GDM1 (cell line): Measurements from ENCODE around the gene NRG3.
"Not testable (repeated sequence)": the region's sequence is repeated elsewhere in the genome, so short reads cannot be mapped to it uniquely, and the experiment has no call there.

ENCODE experiments used
- DNase-seq: peaks from one replicate; lab custom pipeline; 2025; lab: John Stamatoyannopoulos, UW

The NRG3 gene

GRCh38 chr10:81961451-81962184 is 86.6 kb downstream of the NRG3 start:
- no peak for DNase-seq

- no peak for DNase-seq
These were observed 88.6 kb downstream of the NRG3 start for GRCh38 chr10:81963606-81964005.

GRCh38 chr10:81967716-81968115 is 92.7 kb downstream of the NRG3 start:
- no peak for DNase-seq

- DNase-seq, result no peak
These were observed 94.1 kb downstream of the NRG3 start for GRCh38 chr10:81969136-81969535.

DNA sequence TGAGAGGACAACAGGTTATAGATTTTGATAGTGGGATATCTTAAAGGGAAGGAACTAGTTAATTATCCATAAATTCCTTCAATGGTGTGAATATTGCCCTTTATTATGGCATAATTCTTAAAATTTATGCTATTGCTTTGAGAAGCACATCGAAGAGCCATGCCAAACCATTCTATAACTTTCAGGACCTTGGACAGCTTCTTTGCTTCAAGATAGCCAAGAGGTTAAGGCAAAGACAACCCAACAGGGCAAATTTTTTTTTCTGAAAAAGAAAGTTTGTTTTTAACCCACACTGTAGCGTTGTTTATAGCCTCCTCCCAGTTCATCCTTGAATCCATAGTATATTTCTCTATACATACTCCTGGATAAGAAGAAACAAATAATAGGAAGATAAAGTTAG is 103.2 kb downstream of the NRG3 start:
- no peak for DNase-seq

- DNase-seq, result no peak
These were observed 106.7 kb downstream of the NRG3 start for GRCh38 chr10:81981724-81982123.

- DNase-seq, result no peak
These were observed 109.4 kb downstream of the NRG3 start for GRCh38 chr10:81984428-81984827.

DNA sequence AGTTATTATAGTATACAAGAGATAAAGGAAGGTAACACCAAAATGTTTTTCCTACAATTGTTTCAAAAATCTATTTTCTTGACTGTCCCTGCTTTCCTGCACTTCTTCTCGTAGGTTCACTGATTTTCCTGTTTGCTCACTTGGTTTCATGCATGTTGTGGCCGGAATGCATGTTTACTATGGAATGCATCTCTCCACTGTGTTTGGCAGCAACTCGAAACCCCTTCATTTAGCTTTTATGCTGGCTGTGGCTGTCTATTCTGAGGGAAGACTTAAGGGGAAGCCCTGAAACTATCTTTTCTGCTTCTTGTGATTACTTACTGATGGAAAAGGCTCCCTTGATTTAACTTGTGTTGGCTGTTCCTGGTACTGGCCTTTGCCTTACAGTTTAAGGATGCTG is 120.3 kb downstream of the NRG3 start:
- no peak for DNase-seq

DNA sequence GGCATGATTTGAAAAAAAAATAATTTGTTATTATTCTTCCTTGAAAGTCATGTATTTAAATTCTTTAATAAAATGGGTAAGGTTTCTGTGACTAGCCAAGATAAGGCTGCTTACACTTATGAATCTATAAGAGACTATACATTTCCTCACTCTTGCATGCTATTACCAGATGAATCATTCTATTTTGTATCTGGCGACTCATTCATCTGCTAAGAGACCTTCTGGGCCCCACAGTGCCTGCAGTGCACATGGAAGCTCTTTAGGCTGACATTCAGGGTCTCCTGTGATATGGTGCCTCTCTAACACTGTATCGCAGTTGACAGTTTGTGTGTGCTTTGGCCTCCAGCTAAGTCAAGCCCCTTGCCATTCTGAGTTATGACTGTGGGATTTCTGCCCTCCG is 121.9 kb downstream of the NRG3 start:
- DNase-seq, result no peak

- no peak for DNase-seq
These were observed 146.0 kb downstream of the NRG3 start for GRCh38 chr10:82020999-82021398.

- no peak for DNase-seq
These were observed 152.7 kb downstream of the NRG3 start for GRCh38 chr10:82027711-82028110.

DNA sequence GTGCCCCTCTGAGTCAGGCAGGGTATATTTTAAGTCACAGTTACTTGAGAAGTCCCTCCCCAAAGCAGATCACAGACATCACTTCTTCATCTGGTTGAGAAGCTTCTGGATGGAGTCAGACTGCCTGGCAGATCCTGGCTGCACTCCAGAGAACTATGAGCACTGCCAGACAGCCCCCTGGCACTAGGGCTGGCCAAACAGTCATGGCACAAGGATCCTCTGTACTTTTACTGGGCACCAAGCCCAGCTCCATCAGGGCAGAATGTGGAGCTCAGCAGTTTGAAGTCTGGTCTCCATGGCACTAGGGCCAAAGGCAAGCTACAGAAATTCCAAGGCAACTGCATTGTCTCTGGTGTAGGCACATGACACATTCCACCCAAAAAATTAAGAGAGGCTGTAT is 162.1 kb downstream of the NRG3 start:
- no peak for DNase-seq

DNA sequence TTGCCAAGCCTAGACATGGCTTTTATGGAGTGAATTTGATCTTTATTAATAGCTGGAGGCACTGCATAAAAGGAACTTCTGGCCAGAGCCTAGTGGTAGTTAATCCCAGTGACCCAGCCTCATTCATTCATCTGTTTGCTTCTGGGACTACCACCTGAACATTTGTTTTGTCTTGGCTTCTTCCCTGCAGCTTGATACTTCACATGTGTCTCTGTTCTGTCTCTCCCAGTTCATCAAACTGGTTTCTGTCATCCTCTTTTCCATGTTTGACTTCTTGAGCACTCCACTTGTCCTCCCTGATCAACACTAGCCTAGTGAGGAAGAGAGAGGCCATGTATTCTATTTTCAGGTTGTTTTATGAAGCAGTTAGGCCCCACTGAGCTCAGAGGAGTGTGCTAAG is 163.6 kb downstream of the NRG3 start:
- DNase-seq, result no peak

- no peak for DNase-seq
These were observed 165.3 kb downstream of the NRG3 start for GRCh38 chr10:82040336-82040735.

DNA sequence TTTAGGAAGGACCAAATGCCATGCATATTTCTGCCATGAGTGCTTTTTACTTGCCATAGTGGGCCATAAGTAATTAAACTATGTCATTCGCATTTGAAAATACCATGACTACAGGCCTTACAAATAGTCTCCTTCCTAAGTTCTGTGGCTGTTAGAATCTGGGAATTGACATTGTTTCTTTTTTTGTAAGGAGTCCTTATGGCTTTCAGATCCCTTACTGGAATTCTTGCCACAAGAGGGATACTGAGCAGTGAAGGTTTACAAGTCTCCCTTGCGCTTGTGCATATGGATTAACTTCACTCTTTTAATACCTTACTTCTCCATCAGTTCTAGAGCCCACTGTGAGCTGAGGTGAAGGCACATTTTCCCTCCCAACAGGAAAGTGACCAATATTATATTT is 166.0 kb downstream of the NRG3 start:
- DNase-seq, result no peak

GRCh38 chr10:82056391-82056790 is 181.4 kb downstream of the NRG3 start:
- DNase-seq, result no peak

- not testable (repeated sequence) for DNase-seq
These were observed 192.2 kb downstream of the NRG3 start for GRCh38 chr10:82067192-82067591.

DNA sequence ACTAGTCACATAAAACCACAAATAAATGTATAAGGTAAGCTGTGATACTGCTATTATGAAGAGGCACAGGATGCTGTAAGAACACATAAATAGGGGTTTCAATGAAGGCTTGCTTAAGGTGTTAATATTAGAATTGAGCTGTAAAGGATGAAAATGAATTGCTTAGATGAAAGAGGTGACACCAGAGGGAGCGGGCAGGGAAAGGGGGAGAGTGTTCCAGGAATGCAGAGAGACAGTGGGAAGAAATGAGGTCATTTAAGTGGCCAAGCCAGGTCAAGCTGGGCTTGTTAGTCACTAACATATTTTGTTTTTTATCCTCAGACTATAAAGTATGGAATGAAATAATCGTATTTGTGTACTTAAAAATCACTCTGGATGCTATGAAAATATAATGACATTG is 193.5 kb downstream of the NRG3 start:
- no peak for DNase-seq

DNA sequence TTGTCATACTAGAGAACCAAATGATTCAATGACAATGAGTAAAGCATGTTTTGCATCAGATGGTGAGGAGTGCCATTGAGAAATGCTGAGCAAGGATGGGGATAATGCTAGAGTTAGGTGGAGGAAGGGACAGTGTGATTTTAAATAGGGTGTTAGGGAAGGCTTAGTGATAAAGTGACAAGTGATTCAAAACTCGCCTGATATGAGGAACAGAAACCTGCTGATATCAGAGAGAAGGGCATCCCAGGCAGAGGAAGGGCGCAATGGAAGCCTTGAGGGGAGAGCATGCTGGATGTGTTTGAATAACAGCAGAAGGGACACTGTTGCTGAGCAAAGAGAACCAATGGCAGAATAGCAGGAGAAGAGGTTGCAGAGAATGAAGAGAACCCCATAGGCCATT is 196.2 kb downstream of the NRG3 start:
- no peak for DNase-seq

DNA sequence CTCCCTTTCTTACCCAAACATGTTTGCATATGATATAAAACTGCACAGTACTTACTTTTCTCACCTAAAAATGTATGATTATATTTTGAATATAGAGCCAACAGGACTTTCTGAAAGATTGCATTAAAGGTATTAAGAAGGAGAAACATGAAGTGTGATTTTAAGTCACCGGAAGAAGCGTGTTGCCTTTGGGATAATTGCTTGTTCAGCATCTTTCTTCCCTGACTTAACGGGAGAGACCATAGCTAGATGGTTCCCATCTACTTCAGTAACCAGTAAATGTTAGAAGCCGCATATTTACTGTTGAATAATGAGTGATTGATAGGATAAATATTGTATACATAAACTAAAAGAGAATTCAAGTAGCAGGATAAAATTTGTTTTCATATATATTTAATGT is 197.1 kb downstream of the NRG3 start:
- DNase-seq, result no peak

GRCh38 chr10:82075605-82076004 is 200.6 kb downstream of the NRG3 start:
- no peak for DNase-seq

DNA sequence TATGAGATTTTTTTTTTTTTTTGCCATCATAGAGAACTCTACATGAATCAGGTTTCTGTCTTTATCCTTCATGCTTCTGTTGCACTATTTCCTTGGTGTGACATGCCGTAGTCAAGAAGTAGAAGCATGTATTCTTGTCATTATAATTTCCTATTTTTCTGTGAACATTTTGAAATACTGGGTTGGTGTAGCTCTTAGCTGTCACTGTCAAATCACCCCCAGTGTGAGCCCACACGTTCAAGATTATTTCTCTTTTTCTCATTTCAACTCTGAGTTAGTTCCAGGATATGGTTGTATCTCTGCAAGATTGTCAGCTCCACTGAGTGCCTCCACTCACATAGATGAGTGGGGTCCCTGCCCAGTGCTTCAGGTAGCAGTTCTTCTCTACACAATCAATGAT is 209.5 kb downstream of the NRG3 start:
- no peak for DNase-seq

GRCh38 chr10:82084904-82085303 is 209.9 kb downstream of the NRG3 start:
- no peak for DNase-seq

- DNase-seq, result no peak
These were observed 214.3 kb downstream of the NRG3 start for GRCh38 chr10:82089327-82089726.

GRCh38 chr10:82091413-82091812 is 216.4 kb downstream of the NRG3 start:
- no peak for DNase-seq
